Right lobe of liver (tissue), 4 donors: ENCODE results near the gene KATNIP.

Source experiments
- POLR2A ChIP-seq: fragments of 450-650 bp; IDR thresholded peaks from one replicate; pipeline ENCODE4 v1.6.1; 2017; ENCODE audit warnings: antibody characterized with exemption, mild to moderate bottlenecking
- TF ChIP-seq, protein P1 (sequence below), 4 donors: fragments of 200-600 bp in 3 of 4; fragments of 450-650 bp in 1 of 4; IDR thresholded peaks; one replicate each; pipeline versions ENCODE4 v1.5.1 to v1.8.0; 2016 to 2022; ENCODE audit warnings: antibody characterized with exemption in 4 of 4, mild to moderate bottlenecking in 2 of 4
- donor health status: DM: no; HTN: no; CAD: no.
- donor health status: DM: no; HTN: no; CAD: no.
- donor health status: DM: no; HTN: yes; CAD: no.

DNA sequence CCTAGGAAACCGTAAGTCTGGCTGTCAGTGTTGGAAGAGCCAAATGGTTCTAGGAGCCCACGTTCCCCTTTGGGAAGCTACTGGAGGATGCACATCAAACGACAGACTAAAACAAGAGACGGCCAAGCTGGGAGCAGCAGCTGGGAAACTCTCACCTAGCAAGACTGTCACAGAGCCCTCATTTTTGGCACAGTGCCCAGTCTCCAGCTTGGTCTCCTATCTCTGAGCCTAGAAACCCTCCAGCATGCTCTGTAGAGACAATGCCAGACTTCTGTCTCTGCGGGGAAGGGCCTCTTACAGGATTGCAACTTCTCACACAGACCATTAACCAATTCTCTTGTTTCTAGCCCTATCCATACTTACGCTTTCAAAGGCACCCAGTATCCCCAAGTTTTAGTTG is 23.8 kb upstream of the KATNIP start:
- TF ChIP-seq, protein P1, sequence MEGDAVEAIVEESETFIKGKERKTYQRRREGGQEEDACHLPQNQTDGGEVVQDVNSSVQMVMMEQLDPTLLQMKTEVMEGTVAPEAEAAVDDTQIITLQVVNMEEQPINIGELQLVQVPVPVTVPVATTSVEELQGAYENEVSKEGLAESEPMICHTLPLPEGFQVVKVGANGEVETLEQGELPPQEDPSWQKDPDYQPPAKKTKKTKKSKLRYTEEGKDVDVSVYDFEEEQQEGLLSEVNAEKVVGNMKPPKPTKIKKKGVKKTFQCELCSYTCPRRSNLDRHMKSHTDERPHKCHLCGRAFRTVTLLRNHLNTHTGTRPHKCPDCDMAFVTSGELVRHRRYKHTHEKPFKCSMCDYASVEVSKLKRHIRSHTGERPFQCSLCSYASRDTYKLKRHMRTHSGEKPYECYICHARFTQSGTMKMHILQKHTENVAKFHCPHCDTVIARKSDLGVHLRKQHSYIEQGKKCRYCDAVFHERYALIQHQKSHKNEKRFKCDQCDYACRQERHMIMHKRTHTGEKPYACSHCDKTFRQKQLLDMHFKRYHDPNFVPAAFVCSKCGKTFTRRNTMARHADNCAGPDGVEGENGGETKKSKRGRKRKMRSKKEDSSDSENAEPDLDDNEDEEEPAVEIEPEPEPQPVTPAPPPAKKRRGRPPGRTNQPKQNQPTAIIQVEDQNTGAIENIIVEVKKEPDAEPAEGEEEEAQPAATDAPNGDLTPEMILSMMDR (IDR thresholded peaks at IDR 0.05): no peak
- TF ChIP-seq POLR2A: no peak
